GM18519 (cell line): ENCODE measurements around the gene RPAIN.

ENCODE experiments used
- ATAC-seq: cut with Tn5 transposase; IDR thresholded peaks from one replicate; pipeline ENCODE4 v1.9.1; 2021; ENCODE audit warnings: mild to moderate bottlenecking, moderate library complexity; ENCODE audit not compliant: unreplicated experiment, low FRiP score

The RPAIN gene

DNA sequence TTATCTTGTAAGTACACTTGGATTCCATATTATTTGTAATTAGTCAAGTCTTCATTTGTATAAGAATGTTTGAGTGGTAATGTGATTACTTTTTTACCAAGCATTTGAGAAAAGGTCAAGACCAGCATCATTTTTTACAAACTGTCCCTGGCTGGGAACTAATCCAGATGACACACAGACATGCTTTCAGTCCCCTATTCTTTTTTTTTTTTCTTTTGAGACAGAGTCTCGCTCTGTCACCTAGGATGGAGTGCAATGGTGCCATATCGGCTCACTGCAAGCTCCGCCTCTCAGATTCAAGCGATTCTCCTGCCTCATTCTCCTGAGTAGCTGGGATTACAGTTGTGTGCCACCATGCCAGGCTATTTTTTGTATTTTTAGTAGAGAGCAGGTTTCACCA lies 61.5 kb downstream of the RPAIN start:
- no peak for ATAC-seq
